Endothelial cell of umbilical vein (primary cell): ENCODE results near the gene ACTR3C.

Source experiments
- CTCF ChIP-seq, 2 donors: IDR thresholded peaks; 1 replicate in 1 of 2; 2 replicates in 1 of 2; pipeline ENCODE4 v1.5.1; 2011; ENCODE audit warnings: low read length in 2 of 2, mild to moderate bottlenecking in 2 of 2, moderate library complexity in 2 of 2, control low read depth in 1 of 2, inconsistent platforms in 1 of 2, low read depth in 1 of 2; ENCODE audit not compliant: insufficient read depth in 1 of 2; ENCODE audit errors: extremely low read depth in 1 of 2
- EZH2 ChIP-seq: IDR thresholded peaks from 2 replicates; pipeline ENCODE4 v1.6.1; 2012; ENCODE audit warnings: borderline replicate concordance, low read depth, mild to moderate bottlenecking, moderate library complexity, low read length, inconsistent platforms; ENCODE audit not compliant: severe bottlenecking
- JUN ChIP-seq: IDR thresholded peaks from 2 replicates; pipeline ENCODE4 v1.6.1; 2011; ENCODE audit warnings: borderline replicate concordance, low read depth; ENCODE audit not compliant: insufficient read length, insufficient read depth
- MAX ChIP-seq: IDR thresholded peaks from 2 replicates; pipeline ENCODE4 v1.6.1; 2011; ENCODE audit not compliant: insufficient read depth, insufficient read length
- MYC ChIP-seq: IDR thresholded peaks from one replicate; pipeline ENCODE4 v1.6.1; 2011; ENCODE audit warnings: mild to moderate bottlenecking, low read depth, low read length
- POLR2A ChIP-seq: IDR thresholded peaks from 2 replicates; pipeline ENCODE4 v1.6.1; 2012; ENCODE audit warnings: low read depth, mild to moderate bottlenecking, control low read depth, low read length
- POLR2AphosphoS5 ChIP-seq: IDR thresholded peaks from 2 replicates; pipeline ENCODE4 v1.6.1; 2012; ENCODE audit warnings: low read depth, mild to moderate bottlenecking, control low read depth, low read length, moderate library complexity; ENCODE audit not compliant: insufficient read depth

GRCh38 chr7:150344299-150344698 lies 21.0 kb upstream of the ACTR3C start:
- TF ChIP-seq POLR2AphosphoS5 = no peak
- no peak for TF ChIP-seq EZH2
- no peak for TF ChIP-seq POLR2A
- no peak for TF ChIP-seq CTCF (IDR thresholded peaks at IDR 0.05; ENCODE audit: extremely low read depth in 1 of 2, insufficient read depth in 1 of 2, low read depth in 1 of 2, low read length in 2 of 2)
- TF ChIP-seq JUN = no peak
- no peak for TF ChIP-seq MYC
- TF ChIP-seq MAX = no peak
